Muscle layer of colon (tissue), 2 donors: ENCODE data around the gene LRRC36.

ENCODE experiments used
- H3K27ac ChIP-seq: one replicate; pipeline ENCODE4 v1.7.0; 2013; ENCODE audit warnings: low read depth, mild to moderate bottlenecking, low read length, moderate library complexity
- H3K27me3 ChIP-seq, 2 donors: one replicate each; pipeline ENCODE4 v1.7.0; 2013; ENCODE audit warnings: low read length in 2 of 2, mild to moderate bottlenecking in 2 of 2; ENCODE audit not compliant: insufficient read depth in 2 of 2, control insufficient read depth in 1 of 2
- H3K36me3 ChIP-seq: one replicate; pipeline ENCODE4 v1.7.0; 2013; ENCODE audit warnings: mild to moderate bottlenecking, low read length; ENCODE audit not compliant: insufficient read depth
- H3K4me1 ChIP-seq: one replicate; pipeline ENCODE4 v1.7.0; 2013; ENCODE audit warnings: mild to moderate bottlenecking, low read length; ENCODE audit not compliant: insufficient read depth
- H3K4me3 ChIP-seq, 2 donors: one replicate each; pipeline ENCODE4 v1.7.0; 2013; ENCODE audit warnings: low read length in 2 of 2, low read depth in 1 of 2, mild to moderate bottlenecking in 1 of 2, moderate library complexity in 1 of 2
- H3K9ac ChIP-seq: one replicate; pipeline ENCODE4 v1.7.0; 2013; ENCODE audit warnings: low read length
- H3K9me3 ChIP-seq: one replicate; pipeline ENCODE4 v1.7.0; 2013; ENCODE audit warnings: mild to moderate bottlenecking, low read length
- donor health status: abdominal sarcoma.
- donor health status: Adenocarcinoma of cecum.

LRRC36 gene

DNA sequence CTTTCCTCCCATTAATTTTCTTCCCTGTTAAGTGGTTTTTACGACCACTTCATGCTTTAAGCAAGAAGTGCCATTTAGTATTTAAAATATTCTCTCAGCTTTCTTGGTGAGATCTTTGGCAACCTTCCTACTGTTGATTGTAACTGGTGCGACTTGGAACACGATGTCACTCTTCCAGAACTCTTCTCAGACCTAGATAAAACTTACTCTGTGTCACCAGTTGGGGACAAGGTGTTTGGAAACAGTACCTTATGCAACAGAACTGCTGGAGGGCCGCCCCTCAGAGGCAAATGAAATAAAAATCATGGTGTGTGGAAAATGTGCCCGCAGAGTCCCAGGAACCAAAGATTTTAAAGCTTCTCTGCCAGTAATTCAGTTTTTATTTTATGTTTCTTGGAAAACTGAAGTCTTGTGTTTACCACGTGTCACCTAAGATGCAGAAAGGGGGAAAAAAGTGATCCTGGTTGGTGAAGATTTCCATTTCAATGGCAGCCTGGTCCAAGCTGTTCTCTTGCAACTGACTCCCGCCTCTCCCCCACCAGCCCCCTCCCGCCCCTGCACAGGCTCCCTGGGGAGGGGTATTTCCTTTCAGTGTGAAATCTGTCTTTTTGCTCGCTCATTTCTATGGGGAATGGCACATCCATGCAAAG lies 97.1 kb downstream of the LRRC36 start:
- Histone ChIP-seq H3K27me3 (peaks cover 0 to 5% of the 10 kb centered on the region in 2 donors), H3K9ac (no peak overlapping the region), H3K4me3 (no peak overlapping the region), H3K4me1 (peaks cover 5% of the 10 kb centered on the region), H3K9me3 (no peaks in the 10 kb centered on the region), H3K36me3 (no peaks in the 10 kb centered on the region), H3K27ac (no peak overlapping the region)

DNA sequence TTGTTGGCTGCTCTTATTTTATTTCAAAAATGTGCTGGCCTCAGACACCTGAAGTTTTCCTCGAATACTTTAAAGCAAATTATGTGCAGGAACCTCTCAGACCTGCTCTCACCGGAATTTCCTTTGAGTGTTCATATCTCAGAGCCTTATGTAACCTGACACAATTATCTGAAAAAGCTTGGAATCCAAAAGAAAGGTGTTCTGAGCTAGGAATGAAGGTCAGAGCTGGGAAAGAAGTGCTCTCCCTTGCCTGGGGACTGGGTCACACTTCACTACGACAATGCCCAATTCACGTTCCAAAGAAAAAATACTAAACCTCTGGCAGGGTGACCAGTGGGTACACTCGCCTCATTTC lies 97.6 kb downstream of the LRRC36 start:
- peaks cover 0 to 5% of the 10 kb centered on the region in 2 donors for H3K27me3 ChIP-seq
- H3K4me1 ChIP-seq: peaks cover 5% of the 10 kb centered on the region
- H3K27ac ChIP-seq: no peak overlapping the region
- no peaks in the 10 kb centered on the region for H3K9me3 ChIP-seq
- H3K36me3 ChIP-seq: no peaks in the 10 kb centered on the region
- H3K4me3 ChIP-seq: no peak overlapping the region
- no peak overlapping the region for H3K9ac ChIP-seq

- Histone ChIP-seq H3K27ac (no peak overlapping the region), H3K4me3 (no peak overlapping the region), H3K9me3 (no peaks in the 10 kb centered on the region), H3K4me1 (peaks cover 5% of the 10 kb centered on the region), H3K36me3 (no peaks in the 10 kb centered on the region), H3K9ac (no peak overlapping the region), H3K27me3 (peaks cover 0 to 6% of the 10 kb centered on the region in 2 donors)
Measured at GRCh38 chr16:67425061-67425460, 98.4 kb downstream of the LRRC36 start.

DNA sequence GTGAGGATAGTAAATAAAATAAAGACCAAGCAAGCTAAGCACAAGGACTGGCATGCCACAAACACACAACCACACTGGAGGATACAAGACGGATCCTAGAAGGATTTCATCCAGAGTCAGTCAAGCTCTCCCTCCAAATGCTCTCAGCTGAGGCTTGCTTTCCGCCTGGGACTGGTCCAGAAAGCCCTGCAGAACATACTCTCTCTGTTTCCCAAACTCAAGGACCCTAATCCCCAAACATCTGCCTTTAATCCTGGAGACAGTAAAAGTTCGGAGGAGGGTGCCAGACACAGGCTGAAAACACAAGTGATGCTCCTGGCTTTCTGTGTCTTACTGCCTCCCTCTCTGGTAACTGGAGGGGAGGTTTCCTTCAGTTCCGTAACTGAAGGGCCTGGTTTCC lies 99.0 kb downstream of the LRRC36 start:
- no peaks in the 10 kb centered on the region for H3K36me3 ChIP-seq
- H3K27me3 ChIP-seq: peaks cover 0 to 12% of the 10 kb centered on the region in 2 donors
- no peak overlapping the region for H3K9ac ChIP-seq

DNA sequence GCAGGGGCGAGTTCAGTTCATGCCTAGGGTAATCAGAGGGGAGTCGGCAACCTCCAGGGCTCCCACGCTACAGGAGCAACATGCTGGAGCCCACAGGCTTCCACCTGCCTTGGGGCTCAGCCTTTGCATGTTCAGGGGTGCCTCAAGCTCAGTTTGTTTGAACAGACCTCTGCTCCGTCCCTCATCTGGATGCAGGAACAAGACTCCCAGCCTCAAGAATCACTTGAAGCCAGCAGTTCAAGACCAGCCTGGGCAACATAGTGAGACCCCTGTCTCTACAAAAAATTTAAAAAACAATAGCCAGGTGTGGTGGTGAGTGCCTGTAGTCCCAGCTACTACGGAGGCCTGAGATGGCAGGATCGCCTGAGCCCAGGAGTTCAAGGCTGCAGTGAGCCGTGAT lies 99.4 kb downstream of the LRRC36 start:
- Histone ChIP-seq H3K4me3 (no peak overlapping the region), H3K9me3 (no peaks in the 10 kb centered on the region), H3K9ac (no peak overlapping the region), H3K4me1 (peaks cover 9% of the 10 kb centered on the region), H3K27me3 (peaks cover 0 to 12% of the 10 kb centered on the region in 2 donors), H3K27ac (no peak overlapping the region), H3K36me3 (no peaks in the 10 kb centered on the region)

More for the DNA sequence above, 99.0 kb downstream of the LRRC36 start:
- Histone ChIP-seq H3K4me1 (peaks cover 9% of the 10 kb centered on the region), H3K4me3 (no peak overlapping the region), H3K27ac (no peak overlapping the region), H3K9me3 (no peaks in the 10 kb centered on the region)

DNA sequence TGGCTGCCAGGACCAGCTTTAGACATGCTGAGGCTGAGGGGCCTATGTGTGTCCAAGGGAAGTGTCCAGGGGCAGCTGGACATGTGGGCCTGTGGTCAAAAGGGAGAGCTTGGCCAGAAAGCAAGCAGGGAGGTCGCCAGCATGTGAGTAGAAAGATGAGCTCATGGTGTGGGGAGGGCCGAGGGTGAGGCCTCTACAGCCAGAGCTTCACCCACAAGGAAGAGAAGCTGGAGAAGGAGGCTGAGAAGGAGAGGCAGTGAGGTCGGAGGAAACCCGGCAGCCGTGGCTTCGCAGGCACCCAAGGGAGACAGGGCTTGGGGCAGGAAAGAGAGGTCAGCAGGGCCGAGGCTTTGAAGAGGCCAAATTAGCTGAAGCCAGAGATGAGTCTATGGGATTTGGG lies 100.3 kb downstream of the LRRC36 start:
- Histone ChIP-seq H3K27me3 (peaks cover 0 to 12% of the 10 kb centered on the region in 2 donors), H3K9ac (no peak overlapping the region), H3K4me3 (no peak overlapping the region), H3K36me3 (no peaks in the 10 kb centered on the region), H3K9me3 (no peaks in the 10 kb centered on the region), H3K4me1 (peaks cover 15% of the 10 kb centered on the region), H3K27ac (no peak overlapping the region)

GRCh38 chr16:67428146-67428731 lies 101.6 kb downstream of the LRRC36 start:
- Histone ChIP-seq H3K36me3 (no peaks in the 10 kb centered on the region), H3K4me1 (peaks cover 15% of the 10 kb centered on the region), H3K27me3 (peaks cover 0 to 12% of the 10 kb centered on the region in 2 donors), H3K27ac (no peak overlapping the region), H3K4me3 (no peak overlapping the region), H3K9me3 (no peaks in the 10 kb centered on the region), H3K9ac (no peak overlapping the region)

DNA sequence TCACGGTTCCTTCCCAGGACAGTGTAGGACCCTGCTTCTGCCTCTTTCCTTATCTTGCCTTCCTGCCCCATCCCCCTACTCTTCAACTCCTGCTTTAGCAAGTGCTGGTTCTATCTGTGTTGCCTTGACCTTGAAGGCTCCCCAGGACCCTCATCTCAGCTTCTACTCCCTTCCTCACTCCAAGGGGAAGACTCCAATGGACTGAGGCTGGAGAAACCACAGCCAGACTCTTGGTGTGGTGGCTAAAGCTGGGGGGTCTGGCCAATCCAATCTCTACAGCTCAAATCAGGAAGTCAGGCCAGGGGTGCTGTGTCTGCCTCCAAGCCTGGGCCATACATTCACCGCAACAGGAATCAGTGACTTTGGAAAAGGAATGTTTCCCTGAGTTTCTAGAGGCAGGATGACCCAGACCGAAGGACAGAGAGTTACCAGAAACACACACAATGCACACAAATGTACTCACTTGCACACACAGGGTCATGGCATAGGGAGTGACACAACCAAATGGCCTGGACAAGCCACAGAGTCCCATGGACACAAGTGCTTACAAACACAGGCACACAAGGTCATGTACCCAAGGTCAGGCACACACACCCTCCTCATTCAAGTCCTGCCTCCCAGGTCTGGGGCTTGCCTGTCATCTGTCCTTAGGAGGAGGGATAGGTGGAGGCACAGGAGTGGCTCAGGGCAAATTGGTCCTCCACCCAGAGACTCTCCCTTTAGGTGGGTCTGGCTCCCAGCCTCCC lies 102.6 kb downstream of the LRRC36 start:
- Histone ChIP-seq H3K4me3 (no peak overlapping the region), H3K4me1 (peaks cover 15% of the 10 kb centered on the region), H3K9me3 (no peaks in the 10 kb centered on the region), H3K27me3 (peaks cover 0 to 12% of the 10 kb centered on the region in 2 donors), H3K9ac (no peak overlapping the region), H3K27ac (no peak overlapping the region), H3K36me3 (no peaks in the 10 kb centered on the region)

DNA sequence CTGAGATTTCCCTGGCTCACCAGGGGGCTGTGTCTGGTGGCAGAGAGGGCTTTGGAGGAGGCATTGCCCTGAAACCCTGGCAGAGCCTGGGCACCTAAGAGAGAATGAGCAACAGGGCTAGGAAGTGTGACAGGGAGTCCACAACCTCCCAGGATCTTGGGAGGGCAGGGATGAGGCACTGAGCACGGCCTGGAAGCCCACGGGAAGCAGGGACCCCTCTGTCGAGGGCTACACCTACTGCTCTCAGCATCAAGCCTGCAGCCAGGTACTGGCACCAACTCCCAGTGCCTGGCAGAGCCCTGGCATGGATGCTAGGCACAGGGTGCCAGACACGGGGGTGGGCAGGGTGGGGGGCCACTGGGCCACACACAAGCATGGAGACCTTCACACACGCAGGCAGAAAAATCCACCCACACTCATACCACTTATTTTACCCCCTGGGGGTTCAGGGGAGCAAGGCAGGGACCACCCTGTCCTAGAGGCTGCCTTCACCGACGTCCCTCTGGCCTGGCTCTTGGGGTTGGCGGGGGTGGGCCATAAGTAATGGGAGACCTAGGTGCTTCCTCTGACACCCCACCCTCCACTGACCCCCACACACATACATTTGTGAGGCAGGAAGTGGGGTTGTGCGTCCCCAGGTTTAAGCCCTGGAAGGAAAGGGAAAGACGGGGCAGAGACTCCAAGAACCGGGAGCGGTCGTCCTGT lies 103.3 kb downstream of the LRRC36 start:
- Histone ChIP-seq H3K27me3 (peaks cover 0 to 12% of the 10 kb centered on the region in 2 donors), H3K27ac (no peak overlapping the region), H3K36me3 (no peaks in the 10 kb centered on the region), H3K4me1 (peaks cover 15% of the 10 kb centered on the region), H3K9me3 (no peaks in the 10 kb centered on the region), H3K4me3 (peak overlapping the region; percentile 41), H3K9ac (no peak overlapping the region)

- peak overlapping the region; percentile 74 for H3K27ac ChIP-seq
- peak overlapping the region; percentile 41 for H3K4me3 ChIP-seq
- no peak overlapping the region for H3K9ac ChIP-seq
- no peaks in the 10 kb centered on the region for H3K36me3 ChIP-seq
- peaks cover 0 to 10% of the 10 kb centered on the region in 2 donors for H3K27me3 ChIP-seq
- no peaks in the 10 kb centered on the region for H3K9me3 ChIP-seq
- peaks cover 15% of the 10 kb centered on the region for H3K4me1 ChIP-seq
Measured at GRCh38 chr16:67430504-67430976, 103.9 kb downstream of the LRRC36 start.
